Ishikawa (cell line): Measurements from ENCODE around the gene GLP1R.

Experiments used
- CEBPB ChIP-seq: IDR thresholded peaks from 2 replicates; pipeline ENCODE4 v1.6.1; 2012
- CREB1 ChIP-seq: IDR thresholded peaks from 2 replicates; pipeline ENCODE4 v1.6.1; 2012; ENCODE audit warnings: low read depth
- EGR1 ChIP-seq: IDR thresholded peaks from 2 replicates; pipeline ENCODE4 v1.6.1; 2012
- EP300 ChIP-seq: IDR thresholded peaks from 2 replicates; pipeline ENCODE4 v1.6.1; 2012; ENCODE audit warnings: borderline replicate concordance
- FOXM1 ChIP-seq: IDR thresholded peaks from 2 replicates; pipeline ENCODE4 v1.6.1; 2012; ENCODE audit warnings: low read depth, borderline replicate concordance
- NFIC ChIP-seq: IDR thresholded peaks from 2 replicates; pipeline ENCODE4 v1.6.1; 2012
- RAD21 ChIP-seq: IDR thresholded peaks from 2 replicates; pipeline ENCODE4 v1.6.1; 2012; ENCODE audit warnings: low read depth
- TAF1 ChIP-seq: IDR thresholded peaks from 2 replicates; pipeline ENCODE4 v1.6.1; 2012; ENCODE audit warnings: low read depth, mild to moderate bottlenecking
- TCF12 ChIP-seq: IDR thresholded peaks from 2 replicates; pipeline ENCODE4 v1.6.1; 2012; ENCODE audit warnings: low read depth
- TEAD4 ChIP-seq: IDR thresholded peaks from 2 replicates; pipeline ENCODE4 v1.6.1; 2012
- YY1 ChIP-seq: IDR thresholded peaks from 2 replicates; pipeline ENCODE4 v1.6.1; 2012; ENCODE audit warnings: low read depth
- ZBTB7A ChIP-seq: IDR thresholded peaks from 2 replicates; pipeline ENCODE4 v1.6.1; 2012; ENCODE audit warnings: low read depth
- TF ChIP-seq, protein P1 (sequence below): IDR thresholded peaks from 2 replicates; pipeline ENCODE4 v1.6.1; 2012
- TF ChIP-seq, protein P2 (sequence below): IDR thresholded peaks from 2 replicates; pipeline ENCODE4 v1.6.1; 2012
- TF ChIP-seq, protein P3 (sequence below): IDR thresholded peaks from 2 replicates; pipeline ENCODE4 v1.6.1; 2012; ENCODE audit warnings: low read depth, mild to moderate bottlenecking

Gene GLP1R

DNA sequence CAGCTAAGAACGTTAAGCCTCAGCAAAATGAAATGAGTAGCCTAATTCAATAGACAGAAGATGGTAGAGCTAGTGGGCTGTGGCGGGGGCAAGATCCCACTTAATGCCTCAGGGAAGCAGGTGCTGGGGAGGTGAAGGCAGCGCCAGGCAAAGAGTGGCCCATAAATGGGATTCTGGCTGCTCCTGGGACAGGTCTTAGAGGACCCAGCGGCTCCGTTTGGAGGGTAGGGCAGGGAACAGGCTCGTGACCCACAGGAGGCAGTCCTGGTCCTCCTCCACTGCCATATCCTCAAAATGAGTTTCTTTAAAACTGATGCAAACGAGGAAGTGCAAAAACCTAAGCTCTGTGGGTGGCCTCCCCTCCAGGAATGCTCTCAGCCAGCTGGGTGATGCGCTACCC lies 33.7 kb downstream of the GLP1R start:
- no peak for TF ChIP-seq ZBTB7A
- TF ChIP-seq CREB1: no peak
- TF ChIP-seq FOXM1: no peak
- no peak for TF ChIP-seq EP300
- no peak for TF ChIP-seq CEBPB
- no peak for TF ChIP-seq RAD21
- TF ChIP-seq EGR1: no peak
- TF ChIP-seq YY1: no peak
- no peak for TF ChIP-seq TCF12
- TF ChIP-seq, protein P1, sequence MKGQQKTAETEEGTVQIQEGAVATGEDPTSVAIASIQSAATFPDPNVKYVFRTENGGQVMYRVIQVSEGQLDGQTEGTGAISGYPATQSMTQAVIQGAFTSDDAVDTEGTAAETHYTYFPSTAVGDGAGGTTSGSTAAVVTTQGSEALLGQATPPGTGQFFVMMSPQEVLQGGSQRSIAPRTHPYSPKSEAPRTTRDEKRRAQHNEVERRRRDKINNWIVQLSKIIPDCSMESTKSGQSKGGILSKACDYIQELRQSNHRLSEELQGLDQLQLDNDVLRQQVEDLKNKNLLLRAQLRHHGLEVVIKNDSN: no peak
- no peak for TF ChIP-seq TEAD4
- TF ChIP-seq NFIC: no peak
- TF ChIP-seq TAF1: no peak
- TF ChIP-seq, protein P2, sequence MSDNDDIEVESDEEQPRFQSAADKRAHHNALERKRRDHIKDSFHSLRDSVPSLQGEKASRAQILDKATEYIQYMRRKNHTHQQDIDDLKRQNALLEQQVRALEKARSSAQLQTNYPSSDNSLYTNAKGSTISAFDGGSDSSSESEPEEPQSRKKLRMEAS: no peak
- TF ChIP-seq, protein P3, sequence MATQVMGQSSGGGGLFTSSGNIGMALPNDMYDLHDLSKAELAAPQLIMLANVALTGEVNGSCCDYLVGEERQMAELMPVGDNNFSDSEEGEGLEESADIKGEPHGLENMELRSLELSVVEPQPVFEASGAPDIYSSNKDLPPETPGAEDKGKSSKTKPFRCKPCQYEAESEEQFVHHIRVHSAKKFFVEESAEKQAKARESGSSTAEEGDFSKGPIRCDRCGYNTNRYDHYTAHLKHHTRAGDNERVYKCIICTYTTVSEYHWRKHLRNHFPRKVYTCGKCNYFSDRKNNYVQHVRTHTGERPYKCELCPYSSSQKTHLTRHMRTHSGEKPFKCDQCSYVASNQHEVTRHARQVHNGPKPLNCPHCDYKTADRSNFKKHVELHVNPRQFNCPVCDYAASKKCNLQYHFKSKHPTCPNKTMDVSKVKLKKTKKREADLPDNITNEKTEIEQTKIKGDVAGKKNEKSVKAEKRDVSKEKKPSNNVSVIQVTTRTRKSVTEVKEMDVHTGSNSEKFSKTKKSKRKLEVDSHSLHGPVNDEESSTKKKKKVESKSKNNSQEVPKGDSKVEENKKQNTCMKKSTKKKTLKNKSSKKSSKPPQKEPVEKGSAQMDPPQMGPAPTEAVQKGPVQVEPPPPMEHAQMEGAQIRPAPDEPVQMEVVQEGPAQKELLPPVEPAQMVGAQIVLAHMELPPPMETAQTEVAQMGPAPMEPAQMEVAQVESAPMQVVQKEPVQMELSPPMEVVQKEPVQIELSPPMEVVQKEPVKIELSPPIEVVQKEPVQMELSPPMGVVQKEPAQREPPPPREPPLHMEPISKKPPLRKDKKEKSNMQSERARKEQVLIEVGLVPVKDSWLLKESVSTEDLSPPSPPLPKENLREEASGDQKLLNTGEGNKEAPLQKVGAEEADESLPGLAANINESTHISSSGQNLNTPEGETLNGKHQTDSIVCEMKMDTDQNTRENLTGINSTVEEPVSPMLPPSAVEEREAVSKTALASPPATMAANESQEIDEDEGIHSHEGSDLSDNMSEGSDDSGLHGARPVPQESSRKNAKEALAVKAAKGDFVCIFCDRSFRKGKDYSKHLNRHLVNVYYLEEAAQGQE: no peak

DNA sequence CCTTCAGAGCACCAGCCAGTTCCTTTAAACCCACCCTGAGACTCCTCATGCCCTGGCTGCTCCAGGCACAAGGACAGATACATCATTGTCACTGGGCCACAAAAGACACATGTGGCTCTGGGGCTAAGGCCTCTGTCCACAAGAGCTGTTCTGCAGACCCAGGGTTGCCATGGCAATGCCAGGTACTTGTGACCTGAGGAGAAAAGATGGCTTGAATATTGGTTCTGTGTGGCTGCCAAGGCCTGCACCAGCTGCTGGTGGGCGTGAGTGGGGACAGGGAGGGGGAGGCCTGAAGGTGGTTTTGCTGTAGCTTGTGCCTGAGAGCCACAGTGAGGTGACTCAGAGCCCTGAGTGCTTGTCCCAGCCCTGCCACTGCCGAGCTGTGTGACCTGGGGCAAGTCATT lies 34.7 kb downstream of the GLP1R start:
- TF ChIP-seq YY1: no peak
- TF ChIP-seq, protein P1: no peak
- TF ChIP-seq, protein P2: no peak
- TF ChIP-seq ZBTB7A: no peak
- TF ChIP-seq TEAD4: no peak
- no peak for TF ChIP-seq CREB1
- TF ChIP-seq TCF12: no peak
- no peak for TF ChIP-seq EGR1
- no peak for TF ChIP-seq TAF1
- TF ChIP-seq EP300: no peak
- no peak for TF ChIP-seq RAD21

DNA sequence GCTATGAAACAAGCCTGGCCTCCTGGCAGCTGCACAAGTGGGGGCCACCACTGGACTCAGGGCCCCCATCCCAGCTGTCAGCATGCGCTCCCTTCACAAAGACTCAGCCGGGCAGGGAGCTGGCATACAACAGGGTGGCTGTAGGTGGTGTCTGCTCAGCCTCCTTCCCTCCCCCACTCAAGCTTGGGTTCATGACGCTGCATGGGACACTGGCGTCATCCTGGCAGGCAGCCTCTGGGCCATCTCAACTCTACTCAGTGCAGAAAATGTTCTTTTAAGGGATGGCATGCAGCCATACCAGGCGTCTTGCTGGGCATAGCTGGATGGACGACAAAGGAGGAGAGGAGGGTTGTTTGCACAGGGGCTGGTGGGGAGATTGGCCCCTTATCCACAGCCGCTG lies 35.9 kb downstream of the GLP1R start:
- no peak for TF ChIP-seq EGR1
- no peak for TF ChIP-seq NFIC
- TF ChIP-seq EP300: no peak
- TF ChIP-seq, protein P1: no peak
- TF ChIP-seq, protein P2: no peak
- no peak for TF ChIP-seq FOXM1
- no peak for TF ChIP-seq TAF1
- TF ChIP-seq TEAD4: no peak
- no peak for TF ChIP-seq TCF12
- TF ChIP-seq YY1: no peak
- TF ChIP-seq, protein P3: no peak
- TF ChIP-seq CEBPB: no peak
- TF ChIP-seq CREB1: no peak
- no peak for TF ChIP-seq ZBTB7A
- no peak for TF ChIP-seq RAD21

DNA sequence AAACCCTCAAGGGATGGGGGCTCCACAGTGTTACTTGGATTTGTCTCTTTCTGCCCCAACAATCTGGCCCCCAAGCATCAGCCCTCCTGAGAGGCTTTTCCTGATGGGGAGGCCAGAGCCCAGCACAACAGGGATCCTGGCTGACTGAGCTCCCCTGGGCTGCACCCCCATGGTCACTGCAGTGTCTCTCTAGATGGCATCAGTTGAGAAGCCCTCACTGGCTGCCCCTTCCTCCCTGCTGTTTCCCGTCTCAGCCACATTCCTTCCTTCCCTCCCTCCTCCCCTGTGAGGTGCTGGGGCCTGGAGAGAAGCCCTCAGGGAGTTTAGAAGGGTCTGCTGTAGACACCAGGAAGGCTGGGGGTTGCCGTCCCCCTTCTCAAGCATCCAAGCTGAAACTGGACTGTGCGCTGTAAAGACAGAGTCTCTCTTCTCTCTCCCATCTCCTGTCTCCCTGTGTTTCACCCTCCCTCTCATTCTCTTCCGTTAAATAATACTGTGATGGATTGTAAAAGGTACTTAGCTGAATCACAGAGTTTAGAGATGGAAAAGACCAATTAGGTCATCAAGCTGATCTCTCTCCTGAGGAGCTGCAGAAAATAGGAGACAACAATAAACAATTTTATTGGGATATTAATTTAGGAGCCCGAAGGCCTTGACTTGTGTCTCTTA lies 36.7 kb downstream of the GLP1R start:
- TF ChIP-seq CEBPB (no peak), ZBTB7A (no peak), EGR1 (no peak), TAF1 (no peak), NFIC (no peak)
- TF ChIP-seq, protein P1: no peak

DNA sequence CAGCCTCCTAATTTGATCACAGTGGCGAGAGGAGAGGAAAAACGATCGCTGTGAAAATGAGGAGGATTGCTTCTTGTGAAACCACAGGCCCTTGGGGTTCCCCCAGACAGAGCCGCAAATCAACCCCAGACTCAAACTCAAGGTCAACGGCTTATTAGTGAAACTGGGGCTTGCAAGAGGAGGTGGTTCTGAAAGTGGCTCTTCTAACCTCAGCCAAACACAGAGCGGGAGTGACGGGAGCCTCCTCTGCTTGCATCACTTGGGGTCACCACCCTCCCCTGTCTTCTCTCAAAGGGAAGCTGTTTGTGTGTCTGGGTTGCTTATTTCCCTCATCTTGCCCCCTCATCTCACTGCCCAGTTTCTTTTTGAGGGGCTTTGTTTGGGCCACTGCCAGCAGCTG lies 37.7 kb downstream of the GLP1R start:
- no peak for TF ChIP-seq CEBPB
- no peak for TF ChIP-seq EP300
- TF ChIP-seq, protein P1: no peak
- no peak for TF ChIP-seq CREB1
- no peak for TF ChIP-seq ZBTB7A
- TF ChIP-seq FOXM1: no peak
- no peak for TF ChIP-seq NFIC
- no peak for TF ChIP-seq EGR1
- TF ChIP-seq YY1: no peak
- no peak for TF ChIP-seq TAF1
- TF ChIP-seq TEAD4: no peak
- no peak for TF ChIP-seq TCF12
- TF ChIP-seq, protein P2: no peak
- TF ChIP-seq, protein P3: no peak
- TF ChIP-seq RAD21: no peak
